NK-92 (cell line): Measurements from ENCODE around the gene LIME1.

Experiments
- DNase-seq: peaks from one replicate; lab custom pipeline; 2025; ENCODE audit not compliant: unreplicated experiment; lab: John Stamatoyannopoulos, UW

The LIME1 gene

GRCh38 chr20:63748934-63749270 is 12.4 kb downstream of the LIME1 start:
- no peak for DNase-seq

DNA sequence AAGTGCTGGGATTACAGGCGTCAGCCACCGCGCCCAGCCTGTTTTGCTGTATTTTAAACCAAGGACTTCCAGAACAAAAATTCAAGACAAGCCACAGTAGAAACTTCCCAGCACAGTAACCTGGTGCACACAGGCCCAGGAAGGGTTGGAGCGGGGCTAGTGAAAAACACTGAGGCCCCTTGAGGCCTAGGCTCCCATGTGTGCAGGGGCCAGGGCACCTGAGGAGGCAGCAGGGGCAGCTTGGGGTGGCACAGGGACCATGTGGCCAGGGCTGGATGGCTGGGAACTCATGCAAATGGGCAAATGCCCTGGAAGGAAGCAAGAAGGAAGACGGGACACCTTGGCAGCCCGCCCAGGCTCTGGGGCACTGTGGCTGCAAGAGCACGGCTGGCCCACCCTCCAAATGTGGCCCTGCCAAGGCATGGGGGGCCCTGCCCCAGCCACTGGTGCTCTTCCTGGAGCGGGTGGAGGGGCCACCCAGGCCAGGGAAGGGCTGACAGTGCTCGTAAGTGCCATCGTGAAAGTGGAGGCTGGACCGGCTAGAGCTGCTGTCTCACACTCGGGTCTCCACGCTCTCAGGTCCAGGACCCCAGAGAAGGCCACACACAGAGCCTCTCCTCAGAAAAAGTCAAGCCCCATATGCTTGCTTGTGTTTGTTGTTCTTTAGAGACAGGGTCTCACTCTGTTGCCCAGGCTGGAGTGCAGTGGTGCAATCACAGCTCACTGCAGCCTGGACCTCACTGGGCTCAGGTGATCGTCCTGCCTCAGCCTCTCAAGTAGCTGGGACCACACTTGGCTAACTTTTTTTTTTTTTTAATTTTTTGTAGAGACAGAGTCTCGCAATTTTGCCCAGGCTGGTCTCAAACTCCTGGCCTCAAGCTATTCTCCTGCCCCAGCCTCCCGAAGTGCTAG is 13.4 kb downstream of the LIME1 start:
- no peak for DNase-seq

- no peak for DNase-seq
These were observed 14.5 kb downstream of the LIME1 start for GRCh38 chr20:63750807-63751470.

GRCh38 chr20:63751471-63752271 is 15.2 kb downstream of the LIME1 start:
- DNase-seq = no peak

DNA sequence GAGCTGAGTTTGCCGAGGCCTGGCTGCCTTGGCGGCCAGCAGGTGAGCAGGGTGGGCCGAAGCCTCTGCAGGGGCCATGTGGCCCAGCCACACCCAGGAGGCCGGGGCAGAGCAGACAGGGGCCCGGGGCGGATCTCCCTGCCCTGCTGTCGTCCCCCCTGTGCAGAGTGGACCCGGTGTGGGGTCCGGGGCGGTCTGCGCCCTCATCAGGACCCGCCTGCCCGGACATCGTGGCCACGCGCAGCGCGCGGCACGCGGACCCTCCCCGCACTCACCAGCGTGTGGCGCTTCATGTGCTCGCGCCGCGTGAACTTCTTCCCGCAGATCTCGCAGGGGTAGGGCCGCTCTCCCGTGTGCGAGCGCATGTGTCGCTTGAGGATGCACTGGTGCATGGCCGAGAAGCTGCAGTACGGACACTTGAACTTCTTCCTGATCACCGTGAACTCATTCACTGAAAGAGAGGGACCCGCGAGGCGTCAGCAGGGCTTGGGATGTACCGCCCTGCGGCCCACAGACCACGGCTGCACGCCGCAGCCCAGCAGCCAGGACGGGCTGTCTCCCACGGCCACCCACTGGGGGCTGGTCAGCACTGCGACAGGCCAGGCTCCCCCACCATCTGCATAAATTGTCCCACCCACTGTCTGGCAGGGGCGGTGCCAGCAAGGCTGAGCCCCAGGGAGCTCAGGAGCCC is 16.1 kb downstream of the LIME1 start:
- DNase-seq = no peak

- DNase-seq = no peak
These were observed 16.9 kb downstream of the LIME1 start for GRCh38 chr20:63753381-63753780.

- DNase-seq = no peak
These were observed 17.5 kb downstream of the LIME1 start for GRCh38 chr20:63754008-63754407.

- DNase-seq = no peak
These were observed 19.6 kb downstream of the LIME1 start for GRCh38 chr20:63755933-63756647.

DNA sequence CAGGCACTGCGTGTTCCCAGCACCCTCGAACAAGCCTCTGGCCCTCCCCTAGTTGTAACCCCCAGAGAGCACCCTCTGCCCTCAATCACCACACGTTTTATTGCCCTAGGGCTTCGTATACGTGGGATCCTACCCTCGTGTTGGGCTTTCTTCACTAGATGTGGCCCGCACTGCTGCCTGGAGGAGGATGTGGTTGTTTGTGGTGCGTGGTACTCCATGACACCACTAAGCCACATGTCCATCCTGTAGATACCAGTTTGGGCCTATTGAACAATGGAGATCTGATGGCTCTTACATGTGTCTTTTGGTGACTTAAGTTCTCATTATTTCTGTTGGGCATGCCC is 20.2 kb downstream of the LIME1 start:
- no peak for DNase-seq

GRCh38 chr20:63758152-63758551 is 21.7 kb downstream of the LIME1 start:
- DNase-seq = no peak

- no peak for DNase-seq
These were observed 23.0 kb downstream of the LIME1 start for GRCh38 chr20:63759377-63759901.

- no peak for DNase-seq
These were observed 28.8 kb downstream of the LIME1 start for GRCh38 chr20:63765082-63765873.

DNA sequence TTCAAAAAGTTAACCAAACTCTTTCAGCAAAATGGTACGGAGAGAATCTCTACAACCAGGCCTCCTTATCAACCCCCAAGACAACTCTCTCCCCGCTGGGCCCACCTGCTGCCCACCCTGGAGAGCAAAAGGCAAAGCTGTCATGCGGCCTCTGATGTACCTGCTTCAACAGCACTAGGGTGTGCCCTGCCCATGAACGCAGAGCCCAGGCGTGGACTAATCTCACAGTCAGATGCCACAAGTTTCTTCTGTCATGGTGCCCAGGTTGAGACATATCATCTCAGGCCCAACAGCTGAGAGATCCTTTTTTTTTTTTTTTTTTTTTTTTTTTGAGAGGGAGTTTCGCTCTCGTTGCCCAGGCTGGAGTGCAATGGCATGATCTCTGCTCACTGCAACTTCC is 29.4 kb downstream of the LIME1 start:
- no peak for DNase-seq

DNA sequence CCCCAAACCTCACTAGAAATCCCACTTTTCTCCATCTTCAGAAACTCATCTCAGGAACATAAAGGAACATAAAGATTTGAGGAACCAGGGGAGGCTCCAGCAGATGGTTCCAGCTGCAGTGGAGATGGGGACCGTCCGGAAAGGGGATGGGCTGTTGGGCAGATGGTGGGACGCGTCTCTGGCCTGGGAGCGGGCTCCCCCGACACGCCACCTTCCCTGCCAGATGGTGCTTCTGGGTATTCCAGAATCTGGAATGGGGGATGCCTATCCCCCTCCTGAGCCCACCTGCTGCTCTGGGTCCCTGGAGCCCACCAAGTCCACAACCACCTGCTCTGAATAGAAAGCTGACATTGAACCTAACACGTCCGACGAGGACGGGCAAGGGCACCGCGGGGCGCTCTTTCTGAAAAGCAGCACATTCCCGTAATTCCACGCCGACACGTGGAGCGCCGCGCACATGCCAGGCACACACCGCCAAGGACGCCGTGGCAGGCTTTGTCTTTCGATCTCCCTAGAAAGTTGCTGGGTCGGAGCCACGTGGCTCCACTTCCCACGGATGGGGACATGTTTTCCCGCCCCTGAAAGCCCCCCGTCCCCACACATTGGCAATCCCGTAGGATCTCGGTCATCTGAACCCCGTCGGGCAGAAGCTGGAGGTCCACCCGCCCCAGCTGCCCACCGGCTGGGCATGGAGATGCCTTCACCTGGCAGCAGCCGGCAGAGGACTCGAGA is 30.4 kb downstream of the LIME1 start:
- DNase-seq = no peak

DNA sequence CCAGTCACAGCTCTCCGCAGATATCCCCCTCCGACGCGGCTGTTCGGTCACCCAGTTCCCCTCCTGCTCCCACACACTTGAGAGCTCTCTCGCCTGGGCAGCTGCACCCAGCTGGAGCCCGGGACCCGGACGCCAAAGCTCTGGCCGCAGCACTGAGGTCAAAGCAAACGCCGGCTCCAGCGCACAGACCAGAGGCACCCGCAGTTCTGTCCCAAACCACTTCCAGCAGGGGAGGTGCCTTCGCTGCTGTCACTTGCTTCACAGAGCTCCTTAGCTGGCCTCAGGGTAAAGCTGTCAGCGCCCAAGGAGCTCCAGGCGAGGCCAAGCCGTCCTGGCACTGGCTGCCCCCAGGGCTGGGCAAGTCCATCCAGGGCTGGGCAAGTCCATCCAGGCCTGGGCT is 31.0 kb downstream of the LIME1 start:
- no peak for DNase-seq

GRCh38 chr20:63767886-63768285 is 31.4 kb downstream of the LIME1 start:
- no peak for DNase-seq

GRCh38 chr20:63768591-63769515 is 32.4 kb downstream of the LIME1 start:
- no peak for DNase-seq
